ENCODE data around the gene BBS9.

DNA sequence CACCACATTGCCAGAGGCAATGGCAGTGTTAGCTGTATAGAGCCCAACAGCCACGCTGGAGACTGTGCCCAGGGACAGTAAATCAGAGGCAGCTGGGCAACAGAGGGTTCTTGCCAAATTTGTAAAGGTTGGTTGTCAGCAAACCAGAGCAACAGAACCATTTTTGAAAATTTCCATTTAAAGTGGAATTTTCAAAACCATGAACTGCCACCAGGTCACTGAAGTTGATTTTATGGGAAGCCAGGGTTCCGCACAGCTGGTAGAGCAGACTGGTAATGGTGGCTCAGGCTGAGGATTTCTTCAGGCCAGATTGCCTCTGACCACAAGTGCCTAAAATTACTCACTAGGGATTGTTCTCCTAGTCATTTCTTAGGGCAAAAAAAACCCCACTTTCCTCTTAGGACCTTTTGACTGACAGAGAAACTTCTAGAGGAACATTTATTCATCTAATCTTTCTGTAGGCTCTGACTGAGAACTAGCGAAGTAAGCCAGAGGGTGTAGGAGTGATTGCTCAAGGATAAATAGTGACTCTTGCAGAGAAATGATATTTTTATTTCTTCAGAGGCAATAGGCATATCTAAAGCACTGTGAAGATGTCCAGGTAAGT lies 342.4 kb downstream of the BBS9 start:
- TF ChIP-seq POLR2A (IDR thresholded peaks at IDR 0.05; ENCODE audit: low read depth, low read length) (no peak), MAFK (IDR thresholded peaks at IDR 0.05; ENCODE audit: low read depth, low read length) (no peak), NFE2L2 (IDR thresholded peaks at IDR 0.05; ENCODE audit: low read depth, low read length) (no peak), USF2 (IDR thresholded peaks at IDR 0.05; ENCODE audit: low read depth, low read length) (no peak), RFX5 (IDR thresholded peaks at IDR 0.05; ENCODE audit: low read depth, low read length) (no peak), MAZ (IDR thresholded peaks at IDR 0.05; ENCODE audit: borderline replicate concordance, low read depth, low read length) (no peak), CEBPB (IDR thresholded peaks at IDR 0.05; ENCODE audit: low read depth, low read length) (no peak), RAD21 (IDR thresholded peaks at IDR 0.05; ENCODE audit: low read length) (no peak), SMC3 (IDR thresholded peaks at IDR 0.05; ENCODE audit: low read depth, low read length) (no peak), RCOR1 (IDR thresholded peaks at IDR 0.05; ENCODE audit: insufficient replicate concordance, low read length) (no peak), CHD1 (IDR thresholded peaks at IDR 0.05; ENCODE audit: low read depth, low read length) (no peak), MXI1 (IDR thresholded peaks at IDR 0.05; ENCODE audit: borderline replicate concordance, low read depth, low read length) (no peak), ELK1 (IDR thresholded peaks at IDR 0.05; ENCODE audit: borderline replicate concordance, low read depth, low read length) (no peak)
- TF ChIP-seq, protein P1, sequence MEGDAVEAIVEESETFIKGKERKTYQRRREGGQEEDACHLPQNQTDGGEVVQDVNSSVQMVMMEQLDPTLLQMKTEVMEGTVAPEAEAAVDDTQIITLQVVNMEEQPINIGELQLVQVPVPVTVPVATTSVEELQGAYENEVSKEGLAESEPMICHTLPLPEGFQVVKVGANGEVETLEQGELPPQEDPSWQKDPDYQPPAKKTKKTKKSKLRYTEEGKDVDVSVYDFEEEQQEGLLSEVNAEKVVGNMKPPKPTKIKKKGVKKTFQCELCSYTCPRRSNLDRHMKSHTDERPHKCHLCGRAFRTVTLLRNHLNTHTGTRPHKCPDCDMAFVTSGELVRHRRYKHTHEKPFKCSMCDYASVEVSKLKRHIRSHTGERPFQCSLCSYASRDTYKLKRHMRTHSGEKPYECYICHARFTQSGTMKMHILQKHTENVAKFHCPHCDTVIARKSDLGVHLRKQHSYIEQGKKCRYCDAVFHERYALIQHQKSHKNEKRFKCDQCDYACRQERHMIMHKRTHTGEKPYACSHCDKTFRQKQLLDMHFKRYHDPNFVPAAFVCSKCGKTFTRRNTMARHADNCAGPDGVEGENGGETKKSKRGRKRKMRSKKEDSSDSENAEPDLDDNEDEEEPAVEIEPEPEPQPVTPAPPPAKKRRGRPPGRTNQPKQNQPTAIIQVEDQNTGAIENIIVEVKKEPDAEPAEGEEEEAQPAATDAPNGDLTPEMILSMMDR (conservative IDR thresholded peaks at IDR 0.05; ENCODE audit: low read depth, low read length), result no peak
